OCI-LY7 (cell line): ENCODE data around the gene RBM5. TPM values are rescaled to one million over a fixed set of nuclear protein-coding genes. Genes with fewer than 3 reads are reported as not detected.

Experiments
- BruUV-seq: library from RNA; stranded (reverse); fragments of 400-500 nt; replicated peaks from 2 replicates; lab custom pipeline; 2021; lab: Mats Ljungman, UMichigan
- CTCF ChIA-PET: fragments of 300-600 bp; sonication (Branson Sonifier 250); formaldehyde crosslinking; loops from one replicate; lab custom pipeline; 2022; ENCODE audit warnings: antibody characterized with exemption; ENCODE audit not compliant: unreplicated experiment; lab: Charles Lee
- POLR2A ChIA-PET: fragments of 300-600 bp; sonication (Branson Sonifier 250); formaldehyde crosslinking; loops from one replicate; lab custom pipeline; 2022; ENCODE audit warnings: antibody characterized with exemption; lab: Charles Lee
- DNase-seq: peaks from one replicate; pipeline ENCODE4 v3.0.0-alpha.2; 2015; ENCODE audit warnings: low spot score
- H2AFZ ChIP-seq: fragments of 200-600 bp; sonication (generic), shearing (Covaris generic); 2 replicates; pipeline ENCODE4 v1.6.1; 2014; ENCODE audit warnings: mild to moderate bottlenecking, antibody characterized with exemption, low read length, moderate library complexity
- H3K27ac ChIP-seq: fragments of 200-600 bp; sonication (generic); 2 replicates; pipeline ENCODE4 v1.5.1; 2014; ENCODE audit warnings: mixed run types, low read depth, mild to moderate bottlenecking, moderate library complexity, low read length, inconsistent platforms; ENCODE audit not compliant: poor library complexity, severe bottlenecking
- H3K36me3 ChIP-seq: fragments of 200-600 bp; sonication (generic); 2 replicates; pipeline ENCODE4 v1.6.1; 2014; ENCODE audit warnings: mild to moderate bottlenecking, antibody characterized with exemption, low read length, moderate library complexity, mixed read lengths; ENCODE audit not compliant: insufficient read depth
- H3K4me1 ChIP-seq: fragments of 200-600 bp; sonication (generic); 2 replicates; pipeline ENCODE4 v1.5.1; 2014; ENCODE audit warnings: mild to moderate bottlenecking, low read length; ENCODE audit not compliant: insufficient read depth, poor library complexity, severe bottlenecking
- H3K4me2 ChIP-seq: fragments of 200-600 bp; sonication (generic); 2 replicates; pipeline ENCODE4 v1.6.1; 2014; ENCODE audit warnings: mild to moderate bottlenecking, low read length
- H3K4me3 ChIP-seq: fragments of 200-600 bp; sonication (generic); 2 replicates; pipeline ENCODE4 v1.5.1; 2014; ENCODE audit warnings: mild to moderate bottlenecking, low read depth, low read length; ENCODE audit not compliant: poor library complexity, severe bottlenecking
- H3K79me2 ChIP-seq: fragments of 200-600 bp; sonication (generic); 2 replicates; pipeline ENCODE4 v1.6.1; 2016; ENCODE audit warnings: low read depth, mild to moderate bottlenecking, low read length, moderate library complexity, mixed read lengths; ENCODE audit not compliant: insufficient read depth
- H3K9me2 ChIP-seq: fragments of 200-600 bp; sonication (generic); 2 replicates; pipeline ENCODE4 v1.6.1; 2016; ENCODE audit warnings: mild to moderate bottlenecking, low read length, mixed read lengths; ENCODE audit not compliant: insufficient read depth
- H3K9me3 ChIP-seq: fragments of 200-600 bp; sonication (generic); 2 replicates; pipeline ENCODE4 v1.6.1; 2014; ENCODE audit warnings: mild to moderate bottlenecking, mixed run types, low read length, mixed read lengths
- H4K20me1 ChIP-seq: fragments of 200-600 bp; sonication (generic); 2 replicates; pipeline ENCODE4 v1.6.1; 2014; ENCODE audit warnings: mild to moderate bottlenecking, antibody characterized with exemption, low read length, moderate library complexity, mixed read lengths; ENCODE audit not compliant: insufficient read depth
- EZH2phosphoT487 ChIP-seq: fragments of 200-600 bp; sonication (generic); IDR thresholded peaks from 2 replicates; pipeline ENCODE4 v1.6.1; 2018; ENCODE audit warnings: low read depth, borderline replicate concordance, mild to moderate bottlenecking, mixed run types, antibody characterized with exemption, low read length, moderate library complexity, mixed read lengths
- intact Hi-C: fragments of 100-400 bp; cut with micrococcal nuclease; formaldehyde crosslinking; loops from one replicate; pipeline ENCODE4 v1.10.0; 2022; ENCODE audit not compliant: unreplicated experiment
- total RNA-seq, 2 experiments: library from RNA; depleted of rRNA in 1 of 2; stranded (reverse); fragments of >200 nt in 1 of 2; shearing (Covaris generic) in 1 of 2; gene quantifications; 2 replicates each; pipeline ENCODE4 v1.2.3, GENCODE V29; 2014 to 2022
- TF ChIP-seq, protein P1 (sequence below): fragments of 200-600 bp; sonication (generic); conservative IDR thresholded peaks from 2 replicates; pipeline ENCODE4 v1.5.1; 2014; ENCODE audit warnings: mild to moderate bottlenecking, antibody characterized with exemption, low read length, moderate library complexity, mixed read lengths

RBM5 gene
- total RNA-seq, 2 experiments from 2014 or later = 139 to 197 TPM

DNA sequence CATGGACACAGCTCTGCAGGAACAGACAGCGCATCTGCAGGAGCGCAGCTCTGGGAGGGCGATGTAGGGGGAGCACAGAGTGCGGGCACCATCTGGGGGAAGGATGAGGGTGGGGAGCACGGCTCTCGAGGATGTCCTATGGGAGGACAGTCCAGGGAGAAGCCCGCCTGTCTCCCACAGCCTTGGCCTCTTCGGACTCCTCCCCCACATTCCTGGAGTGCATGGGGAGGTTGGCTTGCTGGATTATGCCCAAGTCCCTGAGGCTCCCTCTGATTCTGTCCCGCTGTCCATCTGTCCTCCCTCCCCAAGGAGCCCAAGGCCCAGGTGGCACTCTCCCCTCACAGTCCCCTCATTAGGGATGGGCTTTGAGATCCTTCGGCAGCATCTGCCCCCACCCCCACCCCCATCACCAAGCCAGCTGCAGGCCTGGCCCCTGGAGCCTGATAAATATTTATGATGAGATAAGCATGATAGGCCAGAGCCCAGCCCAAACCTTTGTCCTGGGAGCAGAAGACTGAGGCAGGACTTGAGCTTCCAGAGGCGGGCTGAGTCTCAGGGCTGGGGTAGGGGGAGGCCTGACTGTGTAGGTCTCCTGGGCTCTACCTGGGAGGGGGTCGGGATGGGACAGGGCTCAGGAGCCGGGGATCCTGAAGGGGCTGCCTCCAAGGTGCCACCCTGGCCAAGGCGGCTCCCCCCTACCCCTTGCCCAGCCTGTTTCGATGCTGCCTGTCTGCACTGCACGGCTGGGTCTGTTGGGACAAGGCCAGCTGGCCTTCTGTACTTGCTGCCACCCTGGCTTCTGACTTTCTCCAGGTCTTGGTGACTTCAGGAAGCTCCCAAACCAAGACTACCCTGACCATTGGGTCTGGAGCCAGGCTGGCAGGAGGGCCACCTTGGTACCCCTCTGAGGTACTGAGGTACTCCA is 37.8 kb downstream of the RBM5 start:
- no peak for DNase-seq
- Histone ChIP-seq H2AFZ (no peak overlapping the region), H3K4me3 (no peak overlapping the region), H3K27ac (no peak overlapping the region), H4K20me1 (no peaks in the 10 kb centered on the region), H3K79me2 (no peaks in the 10 kb centered on the region), H3K9me3 (no peaks in the 10 kb centered on the region), H3K9me2 (no peaks in the 10 kb centered on the region), H3K36me3 (peaks cover 10% of the 10 kb centered on the region; the same call in 1 of the 2 replicates), H3K4me2 (no peak overlapping the region), H3K4me1 (no peaks in the 10 kb centered on the region)
- CTCF ChIA-PET = no interaction called here
- TF ChIP-seq EZH2phosphoT487 = no peak
- TF ChIP-seq, protein P1, sequence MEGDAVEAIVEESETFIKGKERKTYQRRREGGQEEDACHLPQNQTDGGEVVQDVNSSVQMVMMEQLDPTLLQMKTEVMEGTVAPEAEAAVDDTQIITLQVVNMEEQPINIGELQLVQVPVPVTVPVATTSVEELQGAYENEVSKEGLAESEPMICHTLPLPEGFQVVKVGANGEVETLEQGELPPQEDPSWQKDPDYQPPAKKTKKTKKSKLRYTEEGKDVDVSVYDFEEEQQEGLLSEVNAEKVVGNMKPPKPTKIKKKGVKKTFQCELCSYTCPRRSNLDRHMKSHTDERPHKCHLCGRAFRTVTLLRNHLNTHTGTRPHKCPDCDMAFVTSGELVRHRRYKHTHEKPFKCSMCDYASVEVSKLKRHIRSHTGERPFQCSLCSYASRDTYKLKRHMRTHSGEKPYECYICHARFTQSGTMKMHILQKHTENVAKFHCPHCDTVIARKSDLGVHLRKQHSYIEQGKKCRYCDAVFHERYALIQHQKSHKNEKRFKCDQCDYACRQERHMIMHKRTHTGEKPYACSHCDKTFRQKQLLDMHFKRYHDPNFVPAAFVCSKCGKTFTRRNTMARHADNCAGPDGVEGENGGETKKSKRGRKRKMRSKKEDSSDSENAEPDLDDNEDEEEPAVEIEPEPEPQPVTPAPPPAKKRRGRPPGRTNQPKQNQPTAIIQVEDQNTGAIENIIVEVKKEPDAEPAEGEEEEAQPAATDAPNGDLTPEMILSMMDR = no peak
- POLR2A ChIA-PET = interaction anchor here (0.5 kb wide), 1 partner anchor 27 kb away, joined by 4 read pairs; no protein-coding TSS in a partner anchor
- intact Hi-C loops = no loop called here
- BruUV-seq = no TSS peak

DNA sequence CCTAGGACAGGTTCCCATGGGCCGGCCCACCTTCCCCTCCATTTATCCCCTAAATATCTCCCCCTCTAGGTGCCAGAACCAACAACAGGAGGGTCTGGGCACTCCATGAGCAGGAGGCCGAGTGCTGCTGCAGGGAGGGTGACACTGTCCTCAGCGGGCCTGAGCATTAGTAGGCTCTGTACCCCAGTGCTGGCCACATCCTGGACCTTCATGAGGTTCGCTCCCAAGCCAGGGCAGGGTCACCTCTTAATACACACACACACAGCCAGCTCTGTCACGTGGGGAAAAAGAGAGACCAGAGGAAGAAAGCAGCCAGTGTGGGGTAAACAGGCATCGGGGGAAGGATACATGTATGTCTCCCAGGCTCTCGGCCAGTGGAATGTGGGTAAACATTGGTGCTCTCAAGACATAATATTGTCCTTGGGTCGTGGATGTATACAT is 38.6 kb downstream of the RBM5 start:
- BruUV-seq = no TSS peak
- Histone ChIP-seq H3K79me2 (no peaks in the 10 kb centered on the region), H4K20me1 (no peaks in the 10 kb centered on the region), H3K9me2 (no peaks in the 10 kb centered on the region), H3K4me2 (no peak overlapping the region), H3K27ac (no peak overlapping the region), H3K36me3 (peaks cover 3% of the 10 kb centered on the region; the same call in 1 of the 2 replicates), H2AFZ (no peak overlapping the region), H3K4me3 (no peak overlapping the region), H3K9me3 (no peaks in the 10 kb centered on the region), H3K4me1 (no peaks in the 10 kb centered on the region)
- intact Hi-C loops = no loop called here
- POLR2A ChIA-PET = interaction anchor here (0.5 kb wide), 1 partner anchor 27 kb away, joined by 4 read pairs; no protein-coding TSS in a partner anchor
- no peak for DNase-seq
- TF ChIP-seq, protein P1 = no peak
- CTCF ChIA-PET = no interaction called here

DNA sequence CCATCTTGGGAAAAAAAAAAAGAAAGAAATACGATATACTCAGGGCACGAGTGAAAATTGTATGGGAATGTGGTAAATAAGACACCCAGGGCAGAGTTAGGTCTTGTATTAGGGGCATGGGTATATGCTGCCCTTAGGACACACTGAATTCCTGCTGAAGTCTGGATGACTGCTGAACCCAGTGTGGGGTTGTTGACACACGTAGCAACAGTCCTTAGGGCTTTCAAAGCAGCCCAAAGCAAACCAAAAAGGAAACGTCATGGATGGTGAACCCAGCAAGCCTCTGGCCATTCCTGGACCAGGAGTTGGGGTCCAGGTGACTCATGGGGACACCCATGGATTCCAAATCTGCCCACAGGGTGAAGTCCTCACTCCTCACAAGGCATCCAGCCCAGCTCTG is 39.3 kb downstream of the RBM5 start:
- no peaks in the 10 kb centered on the region for H3K79me2 ChIP-seq
- CTCF ChIA-PET = no interaction called here
- intact Hi-C loops = no loop called here
- H3K9me2 ChIP-seq = no peaks in the 10 kb centered on the region
- POLR2A ChIA-PET = no interaction called here
- H3K4me3 ChIP-seq = no peak overlapping the region
- H3K4me1 ChIP-seq = no peaks in the 10 kb centered on the region
- H3K9me3 ChIP-seq = no peaks in the 10 kb centered on the region
- H3K4me2 ChIP-seq = no peak overlapping the region
- no peak for TF ChIP-seq EZH2phosphoT487
- TF ChIP-seq, protein P1 = no peak
- no peak overlapping the region for H2AFZ ChIP-seq
- DNase-seq = no peak
- no peaks in the 10 kb centered on the region for H3K36me3 ChIP-seq
- no peak overlapping the region for H3K27ac ChIP-seq
- H4K20me1 ChIP-seq = no peaks in the 10 kb centered on the region
- no TSS peak for BruUV-seq
